CMK (cell line): ENCODE data around the gene CHTF8.
"Not testable (repeated sequence)": the region's sequence is repeated elsewhere in the genome, so short reads cannot be mapped to it uniquely, and the experiment has no call there.

Source experiments
- DNase-seq: peaks from one replicate; pipeline ENCODE4 v3.0.0-alpha.2; 2010; ENCODE audit warnings: low read depth

CHTF8 gene

GRCh38 chr16:69132424-69133252 is at the start of gene CHTF8, which contains the start of gene UTP4:
TSS of gene CHTF8 (minus strand) at chr16:69132588. CDS start at chr16:69121458, 11,130 bp downstream.
TSS of gene UTP4 (plus strand) at chr16:69132649. CDS start at chr16:69133460, 811 bp downstream.
- peak; percentile 76 for DNase-seq

GRCh38 chr16:69180011-69180338 is 47.6 kb upstream of the CHTF8 start:
- DNase-seq = no peak

GRCh38 chr16:69179328-69180010 is 47.1 kb upstream of the CHTF8 start:
- no peak for DNase-seq

- no peak for DNase-seq
Measured at GRCh38 chr16:69176033-69176800, 43.8 kb upstream of the CHTF8 start.

GRCh38 chr16:69171325-69172084 is 39.1 kb upstream of the CHTF8 start:
- DNase-seq = no peak

GRCh38 chr16:69169607-69170352 is 37.4 kb upstream of the CHTF8 start:
- DNase-seq = no peak

GRCh38 chr16:69169051-69169450 is 36.7 kb upstream of the CHTF8 start:
- DNase-seq = no peak

DNA sequence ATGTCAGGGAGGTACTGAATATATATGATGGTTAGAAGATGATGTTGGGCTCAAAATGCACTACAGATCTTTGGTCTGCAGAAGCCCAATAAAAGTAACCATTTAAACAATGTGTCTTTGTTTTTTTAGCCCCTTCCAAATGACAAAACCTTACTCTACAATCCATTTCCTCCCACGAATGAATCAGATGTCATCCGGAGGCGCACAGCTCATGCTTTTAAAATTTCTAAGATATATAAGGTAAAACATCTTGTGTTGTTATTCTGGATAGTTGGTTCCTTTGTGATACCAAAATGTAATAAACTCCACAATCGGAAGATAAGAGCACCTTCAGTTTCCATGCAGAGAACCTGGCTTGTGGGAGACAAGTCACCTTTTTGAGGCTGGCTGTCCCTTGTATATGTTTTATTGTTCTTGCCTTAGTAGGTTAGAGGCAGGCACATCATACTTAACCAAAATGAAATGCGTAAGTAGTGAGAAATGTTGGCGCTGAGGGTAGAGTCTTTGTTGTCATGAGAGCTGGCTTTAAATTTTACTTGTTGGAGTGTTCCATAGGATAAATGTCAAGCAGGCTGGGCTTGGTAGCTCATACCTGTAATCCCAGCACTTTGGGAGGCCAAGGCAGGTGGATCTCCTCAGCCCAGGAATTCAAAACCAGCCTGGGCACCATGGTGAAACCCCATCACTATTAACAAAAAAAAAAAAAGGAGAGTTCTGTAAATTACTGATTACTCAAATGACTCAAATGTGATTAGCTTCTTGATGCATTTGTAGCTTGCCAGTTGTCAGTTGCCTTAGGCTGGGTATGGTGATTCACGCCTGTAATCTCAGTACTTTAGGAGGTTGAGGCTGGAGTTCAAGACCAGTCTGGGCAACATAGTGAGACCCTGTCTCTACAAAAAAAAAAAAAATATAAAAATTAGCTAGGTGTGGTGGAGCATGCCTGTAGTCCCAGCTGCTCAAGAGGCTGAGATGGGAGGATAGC is 34.9 kb upstream of the CHTF8 start:
- no peak for DNase-seq

DNA sequence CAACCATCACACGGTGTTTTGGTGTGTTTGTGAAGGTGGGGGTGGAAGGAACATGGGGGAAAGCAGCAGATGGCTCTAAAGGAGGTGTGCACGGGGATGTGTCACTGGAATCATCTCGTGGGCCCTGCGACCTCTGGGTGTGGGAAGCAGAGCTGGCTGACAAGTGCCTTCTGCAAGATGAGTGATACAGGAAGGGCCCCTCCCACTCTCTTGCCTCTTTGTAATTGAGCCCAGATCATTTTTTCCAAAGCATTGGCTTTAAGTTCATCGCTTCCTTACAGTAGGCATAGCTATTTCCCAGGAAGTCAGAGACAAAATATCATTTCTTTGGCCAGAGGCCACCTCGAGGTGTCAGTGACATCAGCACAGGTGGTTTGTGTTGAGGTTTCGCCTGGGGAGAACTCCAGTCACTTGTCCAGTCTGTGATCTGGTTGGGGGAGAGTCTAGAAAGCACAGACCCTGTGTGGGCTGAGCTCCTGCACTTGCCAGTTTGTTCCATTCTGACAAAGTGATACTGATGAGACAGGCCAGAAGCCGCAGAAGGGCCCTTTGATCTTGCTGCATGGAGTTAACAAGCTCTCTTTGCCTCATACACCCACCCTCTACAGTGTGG is 33.9 kb upstream of the CHTF8 start:
- no peak for DNase-seq

DNA sequence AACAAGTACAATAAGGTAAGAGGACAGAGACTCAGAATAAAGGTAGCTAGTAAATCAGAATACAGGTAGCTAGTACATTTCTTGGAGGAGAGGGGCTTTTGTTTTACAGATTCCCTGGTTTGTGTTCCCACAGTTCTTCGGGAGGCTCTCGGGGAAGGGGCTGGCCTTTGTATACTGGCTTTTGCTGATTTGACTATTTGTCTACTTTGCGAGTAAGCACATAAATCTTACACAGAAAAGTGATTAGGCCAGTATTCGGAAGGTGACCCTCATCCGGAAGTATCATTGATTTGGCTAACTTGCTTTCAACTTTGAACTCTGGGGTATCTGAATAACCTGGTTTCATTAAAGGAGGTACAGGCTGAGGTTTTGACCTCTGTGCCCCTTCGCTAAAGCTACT is 33.2 kb upstream of the CHTF8 start:
- no peak for DNase-seq

DNA sequence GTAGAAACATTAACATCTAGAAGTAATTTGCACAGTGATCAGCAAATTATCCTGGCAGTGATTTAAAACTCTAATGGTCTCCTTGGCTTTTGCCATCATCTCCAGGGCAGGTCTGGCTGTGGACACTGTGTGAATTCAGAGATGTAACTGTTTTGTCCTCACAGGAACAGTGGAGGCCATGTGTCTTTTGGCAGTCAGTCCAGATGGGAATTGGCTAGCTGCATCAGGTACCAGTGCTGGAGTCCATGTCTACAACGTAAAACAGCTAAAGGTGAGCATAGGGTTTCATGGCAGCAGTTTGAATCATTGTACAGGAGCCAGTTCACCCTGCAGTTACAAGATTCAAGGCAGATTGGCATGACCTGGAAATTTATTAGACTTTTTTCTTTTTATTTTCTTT is 27.8 kb upstream of the CHTF8 start:
- no peak for DNase-seq

- DNase-seq = no peak
Measured at GRCh38 chr16:69157196-69157595, 24.8 kb upstream of the CHTF8 start.

DNA sequence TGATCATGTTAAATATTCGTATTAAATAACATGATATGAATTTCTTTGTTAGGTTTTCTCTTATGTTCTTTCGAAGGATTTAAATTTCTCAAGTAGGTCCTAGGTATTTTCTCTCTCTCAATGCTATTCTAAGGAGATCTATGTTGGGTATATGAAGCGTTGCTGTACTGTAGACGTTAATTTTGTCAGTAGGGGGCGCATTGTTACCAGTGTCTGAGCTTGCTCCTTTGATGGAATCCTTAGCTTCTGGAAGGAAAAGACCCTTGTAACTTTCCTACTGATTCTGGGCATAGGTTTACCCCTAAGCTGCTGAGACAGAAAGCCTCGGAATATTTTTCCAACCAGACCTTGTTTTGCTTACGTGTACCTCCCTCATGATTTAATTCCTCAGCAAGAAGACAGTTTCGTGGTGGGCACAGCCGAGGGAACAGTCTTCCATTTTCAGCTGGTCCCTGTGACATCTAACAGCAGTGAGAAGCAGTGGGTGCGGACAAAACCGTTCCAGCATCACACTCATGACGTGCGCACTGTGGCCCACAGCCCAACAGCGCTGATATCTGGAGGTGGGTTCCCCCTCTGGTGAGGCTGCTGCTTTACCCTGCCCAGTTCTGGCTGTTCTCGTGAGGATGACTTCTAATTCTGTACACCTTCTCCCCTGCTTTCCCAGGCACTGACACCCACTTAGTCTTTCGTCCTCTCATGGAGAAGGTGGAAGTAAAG is 17.9 kb upstream of the CHTF8 start:
- peak; percentile 49 for DNase-seq

DNA sequence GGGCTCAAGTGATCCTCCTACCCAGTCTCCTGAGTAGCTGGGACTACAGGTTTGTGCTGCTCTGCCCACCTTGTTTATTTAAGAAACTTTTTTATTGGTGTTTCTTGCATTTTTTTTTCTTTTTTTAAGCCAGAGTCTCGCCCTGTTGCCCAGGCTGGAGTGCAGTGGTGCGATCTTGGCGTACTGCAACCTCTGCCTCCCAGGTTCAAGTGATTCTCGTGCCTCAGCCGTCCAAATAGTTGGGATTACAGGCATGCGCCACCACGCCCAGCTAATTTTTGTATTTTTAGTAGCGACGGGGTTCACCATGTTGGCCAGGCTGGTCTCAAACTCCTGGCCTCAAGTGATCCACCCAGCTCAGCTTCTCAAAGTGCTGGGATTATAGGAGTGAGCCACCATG is 17.2 kb upstream of the CHTF8 start:
- DNase-seq = not testable (repeated sequence)

GRCh38 chr16:69145658-69146057 is 13.3 kb upstream of the CHTF8 start:
- no peak for DNase-seq

DNA sequence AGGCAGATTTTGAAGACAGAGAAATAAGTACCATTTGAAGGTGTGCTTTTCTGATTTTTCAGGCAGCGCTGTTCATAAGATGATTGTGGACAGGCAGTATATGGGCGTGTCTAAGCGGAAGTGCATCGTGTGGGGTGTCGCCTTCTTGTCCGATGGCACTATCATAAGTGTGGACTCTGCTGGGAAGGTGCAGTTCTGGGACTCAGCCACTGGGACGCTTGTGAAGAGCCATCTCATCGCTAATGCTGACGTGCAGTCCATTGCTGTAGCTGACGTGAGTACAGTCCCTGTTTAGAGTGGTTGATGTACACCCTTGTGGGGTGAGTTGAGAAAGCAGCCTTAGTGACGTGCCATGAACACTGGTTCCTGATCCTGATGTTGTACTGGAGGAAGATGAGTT is 10.7 kb upstream of the CHTF8 start:
- DNase-seq = no peak

GRCh38 chr16:69141936-69142335 is 9.5 kb upstream of the CHTF8 start:
- no peak for DNase-seq

- DNase-seq = no peak
Measured at GRCh38 chr16:69141014-69141413, 8.6 kb upstream of the CHTF8 start.

GRCh38 chr16:69139464-69139863 is 7.1 kb upstream of the CHTF8 start:
- not testable (repeated sequence) for DNase-seq
